Upper lobe of left lung (tissue), 6 donors: ENCODE results near the gene MYO9B. TPM values are rescaled to one million over a fixed set of nuclear protein-coding genes. Genes with fewer than 3 reads are reported as not detected.
A peak's percentile ranks its signal among the peaks of the same experiment; 100 is the strongest.
"Not testable (repeated sequence)": the region's sequence is repeated elsewhere in the genome, so short reads cannot be mapped to it uniquely, and the experiment has no call there.

Experiments used
- ATAC-seq, 2 donors: fragments of 200-7000 bp; cut with Tn5 transposase; one replicate each; pipeline ENCODE4 v1.9.1; 2022; ENCODE audit warnings: mild to moderate bottlenecking in 2 of 2, moderate library complexity in 2 of 2; ENCODE audit not compliant: low FRiP score in 2 of 2
- DNase-seq, 2 donors: peaks; one replicate each; pipeline ENCODE4 v3.0.0-alpha.2; 2019 to 2020
- H3K27ac ChIP-seq, 4 donors: fragments of 200-600 bp; sonication (generic); one replicate each; pipeline ENCODE4 v1.5.1; 2016 to 2019
- H3K27me3 ChIP-seq, 4 donors: fragments of 200-600 bp; sonication (generic); one replicate each; pipeline ENCODE4 v1.5.1; 2017 to 2019
- H3K36me3 ChIP-seq, 4 donors: fragments of 200-600 bp; sonication (generic); one replicate each; pipeline ENCODE4 v1.5.1; 2016 to 2019
- H3K4me1 ChIP-seq, 4 donors: fragments of 200-600 bp; sonication (generic); one replicate each; pipeline ENCODE4 v1.5.1; 2018 to 2019
- H3K4me3 ChIP-seq, 4 donors: fragments of 200-600 bp; sonication (generic); one replicate each; pipeline ENCODE4 v1.5.1; 2017 to 2019; ENCODE audit warnings: mild to moderate bottlenecking in 2 of 4, moderate library complexity in 1 of 4
- H3K9me3 ChIP-seq, 4 donors: fragments of 200-600 bp; sonication (generic); one replicate each; pipeline ENCODE4 v1.5.1; 2018 to 2019
- CTCF ChIP-seq, 6 experiments: fragments of 450-650 bp in 4 of 6; fragments of 200-600 bp in 2 of 6; sonication (generic) in 2 of 6; IDR thresholded peaks; one replicate each; pipeline ENCODE4 v1.5.1; 2016 to 2019; ENCODE audit warnings: antibody characterized with exemption in 6 of 6
- EP300 ChIP-seq, 4 donors: sonication (generic); formaldehyde crosslinking; IDR thresholded peaks; one replicate each; pipeline ENCODE4 v1.5.1; 2017; ENCODE audit warnings: antibody characterized with exemption in 4 of 4, control low read depth in 2 of 4
- POLR2A ChIP-seq, 4 donors: fragments of 450-650 bp; IDR thresholded peaks; one replicate each; pipeline ENCODE4 v1.5.1; 2016 to 2017; ENCODE audit warnings: antibody characterized with exemption in 4 of 4, mild to moderate bottlenecking in 2 of 4
- POLR2AphosphoS5 ChIP-seq, 2 donors: sonication (generic); formaldehyde crosslinking; IDR thresholded peaks; one replicate each; pipeline ENCODE4 v1.5.1; 2017; ENCODE audit warnings: antibody characterized with exemption in 2 of 2
- WGBS, 2 donors: methylation state at CpG; one replicate each; pipeline ENCODE4 v1.1.5; 2017 to 2018; 5-methylcytosine and 5-hydroxymethylcytosine counted together
- total RNA-seq, 6 donors: library from RNA; depleted of rRNA in 4 of 6; stranded (reverse); fragments of >200 nt in 4 of 6; gene quantifications; one replicate each; pipeline versions ENCODE4 v1.1.0 to v1.2.1, GENCODE V29; 2016 to 2021
- donor health status: DM: no; HTN: no; CAD: no; lungs with moderate emphysema.
- donor health status: DM: no; HTN: yes; CAD: no; lungs with severe emphysema.

MYO9B gene
- total RNA-seq, 6 donors from 2014 or later, result 72.3 to 408 (median 146) TPM

GRCh38 chr19:17137417-17137816 is 61.8 kb downstream of the MYO9B start:
- Histone ChIP-seq H3K27ac (peak overlapping the region in 3 of 4 donors; percentile 88 to 93 (median 91)), H3K27me3 (no peaks in the 10 kb centered on the region), H3K9me3 (no peaks in the 10 kb centered on the region), H3K36me3 (no peaks in the 10 kb centered on the region), H3K4me3 (no peak overlapping the region), H3K4me1 (peaks cover 32 to 59% (median 42%) of the 10 kb centered on the region in 4 donors)
- 64 to 81% methylated on average over 8 to 10 of the region's 10 CpGs for WGBS, 2 donors
- no peak for ATAC-seq
- TF ChIP-seq EP300 (IDR thresholded peaks at IDR 0.05) (no peak), POLR2A (IDR thresholded peaks at IDR 0.05) (no peak), CTCF (IDR thresholded peaks at IDR 0.05) (no peak), POLR2AphosphoS5 (IDR thresholded peaks at IDR 0.05) (no peak)
- peak in 1 of 2 donors; percentile 75 for DNase-seq

DNA sequence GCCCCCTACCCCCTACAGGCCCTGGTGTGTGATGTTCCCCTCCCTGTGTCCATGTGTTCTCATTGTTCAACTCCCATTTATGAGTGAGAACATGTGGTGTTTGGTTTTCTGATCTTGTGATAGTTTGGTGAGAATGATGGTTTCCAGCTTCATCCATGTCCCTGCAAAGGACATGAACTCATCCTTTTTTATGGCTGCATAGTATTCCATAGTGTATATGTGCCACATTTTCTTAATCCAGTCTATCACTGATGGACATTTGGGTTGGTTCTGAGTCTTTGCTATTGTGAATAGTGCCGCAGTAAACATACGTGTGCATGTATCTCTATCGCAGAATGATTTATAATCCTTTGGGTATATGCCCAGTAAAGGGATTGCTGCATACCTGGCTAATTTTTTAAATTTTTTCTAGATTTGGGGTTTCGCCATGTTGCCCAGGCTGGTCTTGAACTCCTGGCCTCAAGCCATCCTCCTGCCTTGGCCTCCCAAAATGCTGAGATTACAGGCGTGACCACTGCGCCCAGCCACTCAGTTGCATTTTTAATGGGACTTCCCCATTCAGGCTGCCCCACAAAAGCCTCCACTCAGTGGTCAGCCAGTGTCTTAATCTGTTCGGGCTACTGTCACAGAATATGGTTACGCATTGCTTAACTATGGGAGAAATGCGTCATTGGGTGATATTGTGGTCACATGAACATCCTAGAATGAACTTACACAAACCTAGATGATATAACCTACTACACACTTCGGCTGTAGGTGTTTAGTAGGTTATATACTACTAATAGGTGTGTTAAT is 62.7 kb downstream of the MYO9B start:
- Histone ChIP-seq H3K27ac (peak overlapping the region; percentile 30 to 93 (median 79)), H3K4me1 (peaks cover 32 to 59% (median 42%) of the 10 kb centered on the region in 4 donors)
- not testable (repeated sequence) for H3K36me3 ChIP-seq, H3K9me3 ChIP-seq, H3K27me3 ChIP-seq, H3K4me3 ChIP-seq
- DNase-seq (peak in 1 of 2 donors; percentile 66), ATAC-seq (peak in 1 of 2 donors; percentile 24)
- 80 to 84% methylated on average over 10 of the region's 10 CpGs for WGBS, 2 donors
- peak in 3 of 4 donors; percentile 40 to 79 (median 75) for TF ChIP-seq EP300 (IDR thresholded peaks at IDR 0.05)
- TF ChIP-seq POLR2AphosphoS5 (IDR thresholded peaks at IDR 0.05), result peak in 1 of 2 donors; percentile 72

DNA sequence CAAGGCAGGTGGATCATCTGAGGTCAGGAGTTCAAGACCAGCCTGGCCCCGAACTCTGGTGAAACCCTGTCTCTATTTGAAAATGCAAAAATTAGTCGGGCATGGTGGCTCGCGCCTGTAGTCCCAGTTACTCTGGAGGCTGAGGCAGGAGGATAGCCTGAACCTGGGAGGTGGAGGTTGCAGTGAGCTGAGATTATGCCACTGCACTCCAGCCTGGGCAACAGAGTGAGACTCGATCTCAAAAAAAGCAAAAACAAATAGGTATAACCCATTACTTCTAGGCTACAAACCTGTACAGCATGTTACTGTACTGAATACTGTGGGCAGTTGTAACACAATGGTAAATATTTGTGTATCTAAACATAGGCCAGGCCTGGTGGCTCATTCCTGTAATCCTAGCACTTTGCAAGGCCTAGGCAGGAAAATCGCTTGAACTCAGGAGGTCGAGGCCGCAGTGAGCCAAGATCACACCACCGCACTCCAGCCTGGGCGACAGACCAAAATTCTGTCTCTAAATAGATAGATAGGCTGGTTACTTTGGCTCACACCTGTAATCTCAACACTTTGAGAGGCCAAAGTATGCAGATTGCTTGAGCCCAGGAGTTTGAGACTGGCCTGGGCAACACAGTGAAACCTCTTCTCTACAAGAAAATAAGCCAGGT is 63.5 kb downstream of the MYO9B start:
- Histone ChIP-seq H3K9me3 (no peaks in the 10 kb centered on the region), H3K27me3 (no peaks in the 10 kb centered on the region), H3K4me3 (no peak overlapping the region), H3K27ac (peak overlapping the region; percentile 30 to 88 (median 74)), H3K4me1 (peaks cover 32 to 59% (median 42%) of the 10 kb centered on the region in 4 donors), H3K36me3 (no peaks in the 10 kb centered on the region)
- WGBS, 2 donors, result 74 to 75% methylated on average over 10 of the region's 10 CpGs
- TF ChIP-seq CTCF (IDR thresholded peaks at IDR 0.05), result no peak
- peak in 3 of 4 donors; percentile 48 to 91 (median 52) for TF ChIP-seq EP300 (IDR thresholded peaks at IDR 0.05)
- peak in 1 of 2 donors; percentile 52 for TF ChIP-seq POLR2AphosphoS5 (IDR thresholded peaks at IDR 0.05)
- ATAC-seq (peak; percentile 5 to 73), DNase-seq (peak in 1 of 2 donors; percentile 84)

DNA sequence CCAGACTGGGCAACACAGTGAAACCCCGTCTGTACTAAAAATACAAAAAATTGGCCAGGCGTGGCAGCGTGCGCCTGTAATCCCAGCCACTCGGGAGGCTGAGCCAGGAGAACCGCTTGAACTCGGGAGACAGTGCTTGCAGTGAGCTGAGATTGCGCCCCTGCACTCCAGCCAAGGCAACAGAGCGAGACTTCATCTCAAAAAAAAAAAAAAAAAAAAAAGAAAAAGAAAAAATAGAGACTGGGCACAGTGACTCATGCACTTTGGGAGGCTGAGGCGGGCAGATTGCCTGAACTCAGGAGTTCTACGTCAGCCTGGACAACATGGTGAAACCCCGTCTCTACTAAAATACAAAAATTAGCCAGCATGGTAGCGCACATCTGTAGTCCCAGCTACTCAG is 69.2 kb downstream of the MYO9B start:
- H3K27ac ChIP-seq, H3K4me3 ChIP-seq, H3K4me1 ChIP-seq, H3K27me3 ChIP-seq, H3K9me3 ChIP-seq, DNase-seq: not testable (repeated sequence)
- 87 to 97% methylated on average over 13 of the region's 13 CpGs for WGBS, 2 donors
- ATAC-seq, result peak in 1 of 2 donors; percentile 69
- H3K36me3 ChIP-seq, result peaks cover 0 to 22% (median 10%) of the 10 kb centered on the region in 4 donors

DNA sequence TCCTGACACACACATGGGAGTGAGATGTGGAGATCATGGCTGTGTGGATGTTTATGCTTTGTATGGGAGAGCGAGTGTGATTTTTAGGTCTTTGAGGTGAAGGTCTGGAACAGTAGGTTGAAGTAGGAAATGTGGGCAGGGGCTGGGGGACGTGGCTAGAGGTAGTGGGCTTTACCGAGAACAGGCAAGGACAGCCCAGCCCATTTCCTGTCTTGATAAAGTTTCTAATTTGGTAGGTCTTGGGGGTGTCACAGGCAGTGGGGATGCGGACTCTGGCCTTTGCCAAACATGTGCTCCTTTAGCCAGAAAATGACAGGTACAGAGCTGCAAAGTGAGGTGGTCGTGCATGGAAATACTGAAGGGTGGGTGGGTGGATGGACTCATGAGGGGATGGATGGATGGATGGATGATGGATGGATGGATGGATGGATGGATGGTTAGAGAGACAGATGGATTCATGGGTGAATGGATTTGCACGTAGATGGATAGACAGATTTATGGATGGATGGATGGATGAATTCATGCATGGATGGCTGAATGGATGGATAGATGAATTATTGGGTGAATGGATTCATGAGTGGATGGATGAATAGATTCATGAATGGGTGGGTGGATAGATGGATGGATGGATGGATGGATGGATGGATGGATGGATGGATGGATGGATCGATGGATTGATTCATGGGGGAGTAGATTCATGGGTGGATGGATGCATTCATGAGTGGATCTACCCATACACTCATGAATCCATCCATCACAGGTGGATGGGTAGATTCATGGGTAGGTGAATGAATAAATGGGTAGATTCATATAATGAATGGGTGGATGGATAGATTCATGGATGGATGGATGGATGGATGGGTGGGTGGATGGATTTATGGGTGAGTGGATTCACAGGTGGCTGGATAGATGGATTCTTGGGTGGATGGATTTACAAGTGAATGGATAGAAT is 70.2 kb downstream of the MYO9B start:
- Histone ChIP-seq H3K27ac (no peak overlapping the region), H3K36me3 (peaks cover 0 to 28% (median 15%) of the 10 kb centered on the region in 4 donors), H3K9me3 (no peaks in the 10 kb centered on the region), H3K4me1 (peaks cover 0 to 7% (median 0%) of the 10 kb centered on the region in 4 donors), H3K4me3 (no peak overlapping the region), H3K27me3 (no peaks in the 10 kb centered on the region)
- TF ChIP-seq POLR2A (IDR thresholded peaks at IDR 0.05) (no peak), EP300 (IDR thresholded peaks at IDR 0.05) (no peak), POLR2AphosphoS5 (IDR thresholded peaks at IDR 0.05) (no peak), CTCF (IDR thresholded peaks at IDR 0.05) (no peak)
- ATAC-seq (no peak), DNase-seq (no peak)
- 79 to 93% methylated on average over 7 of the region's 7 CpGs for whole genome bisulfite sequencing, 2 donors
